HG03064 (cell line): ENCODE data around the gene SKP1.
A peak's percentile ranks its signal among the peaks of the same experiment; 100 is the strongest.

ENCODE experiments used
- ATAC-seq: cut with Tn5 transposase; IDR thresholded peaks from one replicate; pipeline ENCODE4 v1.9.1; 2021; ENCODE audit warnings: low read depth; ENCODE audit not compliant: unreplicated experiment

The SKP1 gene

GRCh38 chr5:134114886-134115805, 61.6 kb downstream of the SKP1 start:
- peak; percentile 5 for ATAC-seq

GRCh38 chr5:134113902-134114875, 62.6 kb downstream of the SKP1 start, which contains the start of gene TCF7:
TCF7 (plus strand) TSS chr5:134114681; CDS start chr5:134114907, 226 bp downstream.
- peak; percentile 80 for ATAC-seq

GRCh38 chr5:134113363-134113889, 63.3 kb downstream of the SKP1 start:
- ATAC-seq: no peak

- ATAC-seq: no peak
Observed at GRCh38 chr5:134112726-134113362, 63.9 kb downstream of the SKP1 start.

GRCh38 chr5:134111741-134112647, 64.8 kb downstream of the SKP1 start:
- no peak for ATAC-seq

- ATAC-seq: no peak
Observed at GRCh38 chr5:134110382-134110781, 66.4 kb downstream of the SKP1 start.

GRCh38 chr5:134107779-134108178, 69.0 kb downstream of the SKP1 start:
- ATAC-seq: no peak

- no peak for ATAC-seq
Observed at GRCh38 chr5:134106991-134107701, 69.6 kb downstream of the SKP1 start.

GRCh38 chr5:134103998-134104654, 72.6 kb downstream of the SKP1 start:
- ATAC-seq: no peak

GRCh38 chr5:134103397-134103796, 73.4 kb downstream of the SKP1 start:
- no peak for ATAC-seq

GRCh38 chr5:134101686-134102439, 74.9 kb downstream of the SKP1 start:
- ATAC-seq: no peak

- ATAC-seq: peak; percentile 75
Observed at GRCh38 chr5:134100283-134101091, 76.3 kb downstream of the SKP1 start.

GRCh38 chr5:134099939-134100282, 76.8 kb downstream of the SKP1 start:
- no peak for ATAC-seq

- ATAC-seq: no peak
Observed at GRCh38 chr5:134099288-134099872, 77.4 kb downstream of the SKP1 start.
